Loucy (cell line): ENCODE data around the gene S100A11.

ENCODE experiments used
- H2AFZ ChIP-seq: fragments of 200-600 bp; sonication (generic); 2 replicates; pipeline ENCODE4 v1.6.0; 2016; ENCODE audit warnings: antibody characterized with exemption, mild to moderate bottlenecking, low read length, moderate library complexity
- H3F3A ChIP-seq: fragments of 200-600 bp; 2 replicates; pipeline ENCODE4 v1.6.0; 2016; ENCODE audit warnings: antibody characterized with exemption, low read depth, mild to moderate bottlenecking
- H3K27me3 ChIP-seq: fragments of 200-600 bp; sonication (generic); 2 replicates; pipeline ENCODE4 v1.6.1; 2014; ENCODE audit warnings: low read length, mild to moderate bottlenecking; ENCODE audit not compliant: insufficient read depth, poor library complexity, severe bottlenecking
- H3K36me3 ChIP-seq: fragments of 200-600 bp; sonication (generic); 2 replicates; pipeline ENCODE4 v1.6.1; 2016; ENCODE audit warnings: low read length; ENCODE audit not compliant: insufficient read depth
- H3K4me1 ChIP-seq: fragments of 200-600 bp; sonication (generic); 2 replicates; pipeline ENCODE4 v1.5.1; 2014; ENCODE audit warnings: low read length, mild to moderate bottlenecking; ENCODE audit not compliant: insufficient read depth, poor library complexity, severe bottlenecking
- H3K4me2 ChIP-seq: fragments of 200-600 bp; sonication (generic); 2 replicates; pipeline ENCODE4 v1.6.0; 2014; ENCODE audit warnings: antibody characterized with exemption, low read length, low read depth, mild to moderate bottlenecking; ENCODE audit not compliant: poor library complexity, severe bottlenecking
- H3K4me3 ChIP-seq: fragments of 200-600 bp; sonication (generic); 2 replicates; pipeline ENCODE4 v1.5.1; 2014; ENCODE audit warnings: low read length, mild to moderate bottlenecking, mixed read lengths; ENCODE audit not compliant: poor library complexity, severe bottlenecking
- H3K79me2 ChIP-seq: fragments of 200-600 bp; sonication (generic); 2 replicates; pipeline ENCODE4 v1.6.1; 2014; ENCODE audit warnings: low read length; ENCODE audit not compliant: insufficient read depth
- H3K9ac ChIP-seq: fragments of 200-600 bp; sonication (generic); 2 replicates; pipeline ENCODE4 v1.6.0; 2014; ENCODE audit warnings: mild to moderate bottlenecking, low read depth, low read length, moderate library complexity; ENCODE audit not compliant: poor library complexity, severe bottlenecking
- H3K9me2 ChIP-seq: fragments of 200-600 bp; sonication (generic); replicated peaks from 2 replicates; pipeline ENCODE4 v1.6.1; 2016; ENCODE audit warnings: low read depth, low read length, mixed read lengths
- H3K9me3 ChIP-seq: fragments of 200-600 bp; sonication (generic); 2 replicates; pipeline ENCODE4 v1.6.1; 2014; ENCODE audit warnings: mild to moderate bottlenecking, antibody characterized with exemption, low read length, low read depth; ENCODE audit not compliant: insufficient read depth
- H4K20me1 ChIP-seq: fragments of 200-600 bp; sonication (generic); 2 replicates; pipeline ENCODE4 v1.6.0; 2014; ENCODE audit warnings: antibody characterized with exemption, low read length, mild to moderate bottlenecking; ENCODE audit not compliant: insufficient read depth, poor library complexity, severe bottlenecking
- CTCF ChIP-seq: fragments of 200-600 bp; sonication (generic); conservative IDR thresholded peaks from 2 replicates; pipeline ENCODE4 v1.5.1; 2014; ENCODE audit warnings: mild to moderate bottlenecking, antibody characterized with exemption, low read length
- EZH2phosphoT487 ChIP-seq: fragments of 200-600 bp; IDR thresholded peaks from 2 replicates; pipeline ENCODE4 v1.6.1; 2018; ENCODE audit warnings: antibody characterized with exemption, mild to moderate bottlenecking, moderate library complexity, borderline replicate concordance

Gene S100A11

GRCh38 chr1:152022474-152022873 is 14.3 kb downstream of the S100A11 start:
- H3K36me3 ChIP-seq: no peaks in the 10 kb centered on the region
- no peaks in the 10 kb centered on the region for H3F3A ChIP-seq
- no peak for TF ChIP-seq EZH2phosphoT487
- no peak for TF ChIP-seq CTCF
- no peak overlapping the region for H3K4me2 ChIP-seq
- no peak overlapping the region for H3K9ac ChIP-seq
- no peaks in the 10 kb centered on the region for H3K27me3 ChIP-seq
- H3K4me1 ChIP-seq: no peaks in the 10 kb centered on the region
- H4K20me1 ChIP-seq: no peaks in the 10 kb centered on the region
- no peaks in the 10 kb centered on the region for H3K9me2 ChIP-seq
- no peak overlapping the region for H2AFZ ChIP-seq
- no peaks in the 10 kb centered on the region for H3K9me3 ChIP-seq
- H3K4me3 ChIP-seq: no peak overlapping the region
- no peaks in the 10 kb centered on the region for H3K79me2 ChIP-seq

- no peaks in the 10 kb centered on the region for H3K4me1 ChIP-seq
- H3K9ac ChIP-seq: no peak overlapping the region
- TF ChIP-seq CTCF (no peak), EZH2phosphoT487 (no peak)
- H3K4me2 ChIP-seq: no peak overlapping the region
- H3K4me3 ChIP-seq: no peak overlapping the region
- no peaks in the 10 kb centered on the region for H3K9me3 ChIP-seq
- H2AFZ ChIP-seq: no peak overlapping the region
- no peaks in the 10 kb centered on the region for H3K9me2 ChIP-seq
- H4K20me1 ChIP-seq: no peaks in the 10 kb centered on the region
- no peaks in the 10 kb centered on the region for H3K27me3 ChIP-seq
- H3K79me2 ChIP-seq: no peaks in the 10 kb centered on the region
- H3F3A ChIP-seq: no peaks in the 10 kb centered on the region
- no peaks in the 10 kb centered on the region for H3K36me3 ChIP-seq
Observed at GRCh38 chr1:152021569-152021968, 15.2 kb downstream of the S100A11 start.

GRCh38 chr1:152020849-152021248 is 16.0 kb downstream of the S100A11 start:
- no peaks in the 10 kb centered on the region for H3K9me2 ChIP-seq
- no peaks in the 10 kb centered on the region for H3F3A ChIP-seq
- H3K79me2 ChIP-seq: no peaks in the 10 kb centered on the region
- H3K4me1 ChIP-seq: no peaks in the 10 kb centered on the region
- H3K9me3 ChIP-seq: no peaks in the 10 kb centered on the region
- H3K4me2 ChIP-seq: no peak overlapping the region
- TF ChIP-seq CTCF: no peak
- no peaks in the 10 kb centered on the region for H3K27me3 ChIP-seq
- no peak overlapping the region for H3K4me3 ChIP-seq
- H3K36me3 ChIP-seq: no peaks in the 10 kb centered on the region
- no peak overlapping the region for H2AFZ ChIP-seq
- H3K9ac ChIP-seq: no peak overlapping the region
- no peaks in the 10 kb centered on the region for H4K20me1 ChIP-seq
